ENCODE data around the gene OR51E2. TPM values are rescaled to one million over a fixed set of nuclear protein-coding genes. Genes with fewer than 3 reads are reported as not detected.

OR51E2 gene
- total RNA-seq, 2 donors from 2014 or later, result 0.18 to 0.84 TPM

Other genes with a start within 250 kb of the OR51E2 start
- gene OR52K2, start 248.6 kb downstream of the OR51E2 start, total RNA-seq, result not detected
- not detected for gene OR52K1, start 215.2 kb downstream of the OR51E2 start, total RNA-seq
- not detected for gene OR52M1, start 152.7 kb downstream of the OR51E2 start, total RNA-seq
- not detected for gene OR52I2, start 116.1 kb downstream of the OR51E2 start, total RNA-seq
- gene OR52I1, start 103.8 kb downstream of the OR51E2 start, total RNA-seq, result not detected
- 10 to 100 TPM; 17.6 to 18.6 TPM for gene TRIM68, start 89.6 kb downstream of the OR51E2 start, total RNA-seq
- gene OR51D1, start 60.4 kb downstream of the OR51E2 start, total RNA-seq, result not detected
- gene OR51E1, start 53.9 kb downstream of the OR51E2 start, total RNA-seq, result 1 to 10 TPM in 1 of 2 donors, under 1 TPM in 1; 0.64 to 1.3 TPM
- gene MMP26, start 6.9 kb upstream of the OR51E2 start, total RNA-seq, result not detected
- gene OR51F1, start 72.1 kb upstream of the OR51E2 start, total RNA-seq, result not detected
- gene OR52R1, start 106.5 kb upstream of the OR51E2 start, total RNA-seq, result not detected
- gene OR51F2, start 123.5 kb upstream of the OR51E2 start, total RNA-seq, result not detected
- gene OR51S1, start 151.4 kb upstream of the OR51E2 start, total RNA-seq, result not detected
- not detected for gene OR51T1, start 184.0 kb upstream of the OR51E2 start, total RNA-seq
- gene OR51A7, start 205.9 kb upstream of the OR51E2 start, total RNA-seq, result not detected
- not detected for gene OR51G2, start 221.5 kb upstream of the OR51E2 start, total RNA-seq
- gene OR51G1, start 226.5 kb upstream of the OR51E2 start, total RNA-seq, result not detected
- gene OR51A4, start 249.8 kb upstream of the OR51E2 start, total RNA-seq, result not detected